Measurements from ENCODE around the gene NSD2. TPM values are rescaled to one million over a fixed set of nuclear protein-coding genes. Genes with fewer than 3 reads are reported as not detected.
"Not testable (repeated sequence)": the region's sequence is repeated elsewhere in the genome, so short reads cannot be mapped to it uniquely, and the experiment has no call there.

Gene NSD2
- total and polyA plus RNA-seq, 2 donors = 13.8 to 60.5 TPM

- Histone ChIP-seq H3K4me1 (ENCODE audit: insufficient read depth) (no peaks in the 10 kb centered on the region), H3K4me3 (ENCODE audit: low read depth, low read length) (no peak overlapping the region), H3K27ac (ENCODE audit: low read depth) (no peak overlapping the region), H3K36me3 (ENCODE audit: insufficient read depth) (peaks cover 3% of the 10 kb centered on the region)
- no peak for DNase-seq (ENCODE audit: extremely low spot score)
- WGBS = 90% methylated on average over 11 of the region's 11 CpGs
These were observed 119.9 kb downstream of the NSD2 start for GRCh38 chr4:1991087-1991486.

- peaks cover 3% of the 10 kb centered on the region for H3K36me3 ChIP-seq (ENCODE audit: insufficient read depth)
- H3K4me1 ChIP-seq (ENCODE audit: insufficient read depth) = no peaks in the 10 kb centered on the region
- H3K27ac ChIP-seq (ENCODE audit: low read depth) = no peak overlapping the region
- 94% methylated on average over 37 of the region's 37 CpGs for WGBS
- no peak for DNase-seq (ENCODE audit: extremely low spot score)
- no peak overlapping the region for H3K4me3 ChIP-seq (ENCODE audit: low read depth, low read length)
These were observed 120.6 kb downstream of the NSD2 start for GRCh38 chr4:1991596-1992434.

GRCh38 chr4:1992468-1993168 is 121.4 kb downstream of the NSD2 start:
- 78% methylated on average over 45 of the region's 45 CpGs for WGBS
- no peak for DNase-seq (ENCODE audit: extremely low spot score)
- H3K4me3 ChIP-seq (ENCODE audit: low read depth, low read length) = no peak overlapping the region
- H3K36me3 ChIP-seq (ENCODE audit: insufficient read depth) = peaks cover 3% of the 10 kb centered on the region
- H3K27ac ChIP-seq (ENCODE audit: low read depth) = no peak overlapping the region
- H3K4me1 ChIP-seq (ENCODE audit: insufficient read depth) = no peaks in the 10 kb centered on the region

DNA sequence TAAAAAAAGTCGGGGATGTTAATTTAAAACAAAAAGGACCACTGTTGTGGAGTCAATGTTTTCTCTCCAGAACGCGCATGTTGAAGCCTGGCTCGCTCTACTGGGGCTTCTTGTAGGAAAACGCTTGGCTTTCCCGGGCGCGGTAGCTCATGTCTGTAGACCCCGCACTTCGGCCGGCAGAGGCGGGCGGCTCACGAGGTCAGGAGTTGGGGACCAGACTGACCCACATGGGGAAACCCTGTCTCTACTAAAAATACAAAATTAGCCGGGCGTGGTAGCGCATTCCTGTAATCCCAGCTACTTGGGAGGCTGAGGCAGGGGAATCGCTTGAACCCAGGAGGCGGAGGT is 122.0 kb downstream of the NSD2 start:
- WGBS = 89% methylated on average over 19 of the region's 19 CpGs
- no peaks in the 10 kb centered on the region for H3K4me1 ChIP-seq (ENCODE audit: insufficient read depth)
- H3K36me3 ChIP-seq (ENCODE audit: insufficient read depth) = peaks cover 3% of the 10 kb centered on the region
- no peak overlapping the region for H3K27ac ChIP-seq (ENCODE audit: low read depth)
- H3K4me3 ChIP-seq (ENCODE audit: low read depth, low read length) = no peak overlapping the region
- no peak for DNase-seq (ENCODE audit: extremely low spot score)

DNA sequence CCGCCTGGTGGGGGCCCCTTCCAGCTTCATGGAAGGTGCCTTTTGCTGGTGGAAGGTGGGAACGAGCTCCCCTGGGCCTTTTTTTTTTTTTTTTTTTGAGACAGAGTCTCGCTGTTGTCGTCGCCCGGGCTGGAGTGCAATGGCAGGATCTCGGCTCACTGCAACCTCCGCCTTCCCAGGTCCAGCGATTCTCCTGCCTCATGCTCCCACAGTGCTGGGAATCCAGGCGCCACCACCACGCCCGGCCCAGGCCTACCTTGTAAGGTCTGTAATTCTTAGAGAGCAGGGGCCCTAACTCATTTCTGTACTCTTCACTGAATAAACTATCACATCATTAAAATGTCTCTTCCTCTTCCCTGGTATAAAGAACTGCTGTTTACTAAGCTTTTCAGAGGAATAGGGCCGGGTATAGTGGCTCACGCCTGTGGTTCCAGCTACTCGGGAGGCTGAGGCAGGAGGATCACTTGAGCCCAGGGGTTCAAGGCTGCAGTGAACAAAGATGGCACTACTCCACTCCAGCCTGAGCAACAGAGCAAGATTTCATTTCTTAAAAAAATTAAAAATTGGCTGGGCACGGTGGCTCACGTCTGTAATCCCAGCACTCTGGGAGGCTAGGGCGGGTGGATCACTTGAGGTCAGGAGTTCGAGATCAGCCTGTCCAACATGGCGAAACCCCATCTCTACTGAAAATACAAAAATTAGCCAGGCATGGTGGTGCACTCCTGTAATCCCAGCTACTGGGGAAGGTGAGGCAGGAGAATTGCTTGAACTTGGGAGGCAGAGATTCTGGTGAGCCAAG is 122.7 kb downstream of the NSD2 start:
- H3K4me3 ChIP-seq (ENCODE audit: low read depth, low read length); H3K27ac ChIP-seq (ENCODE audit: low read depth); H3K36me3 ChIP-seq (ENCODE audit: insufficient read depth); H3K4me1 ChIP-seq (ENCODE audit: insufficient read depth); DNase-seq (ENCODE audit: extremely low spot score): not testable (repeated sequence)
- 94% methylated on average over 20 of the region's 20 CpGs for WGBS

- H3K27ac ChIP-seq (ENCODE audit: low read depth) = no peak overlapping the region
- no peaks in the 10 kb centered on the region for H3K36me3 ChIP-seq (ENCODE audit: insufficient read depth)
- DNase-seq (ENCODE audit: extremely low spot score) = no peak
- no peak overlapping the region for H3K4me3 ChIP-seq (ENCODE audit: low read depth, low read length)
- 93% methylated on average over 1 of the region's 1 CpG for WGBS
- no peaks in the 10 kb centered on the region for H3K4me1 ChIP-seq (ENCODE audit: insufficient read depth)
These were observed 123.7 kb downstream of the NSD2 start for GRCh38 chr4:1994938-1995337.

GRCh38 chr4:1996866-1997611 is 125.8 kb downstream of the NSD2 start:
- Histone ChIP-seq H3K4me3 (ENCODE audit: low read depth, low read length) (no peak overlapping the region), H3K36me3 (ENCODE audit: insufficient read depth) (no peaks in the 10 kb centered on the region), H3K4me1 (ENCODE audit: insufficient read depth) (no peaks in the 10 kb centered on the region), H3K27ac (ENCODE audit: low read depth) (no peak overlapping the region)
- WGBS = 77% methylated on average over 3 of the region's 3 CpGs
- no peak for DNase-seq (ENCODE audit: extremely low spot score)

DNA sequence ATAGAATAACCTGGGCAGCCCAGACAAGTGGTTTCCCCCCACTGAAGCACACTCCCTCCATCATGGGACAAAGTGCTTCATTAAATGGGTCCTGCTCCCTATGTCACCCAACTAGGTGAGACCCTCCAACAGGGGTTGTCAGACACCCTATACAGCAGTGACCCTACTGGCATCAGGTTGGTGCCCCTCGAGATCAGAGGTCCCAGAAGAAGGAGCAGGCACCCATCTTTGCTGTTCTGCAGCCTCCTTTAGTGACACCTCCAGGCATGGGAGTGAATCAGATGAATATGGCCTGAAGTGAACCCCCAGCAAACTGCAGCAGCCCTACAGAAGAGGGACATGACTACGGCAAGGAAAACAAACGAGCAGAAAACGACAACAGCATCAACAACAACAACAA is 126.5 kb downstream of the NSD2 start:
- Histone ChIP-seq H3K4me3 (ENCODE audit: low read depth, low read length) (no peak overlapping the region), H3K4me1 (ENCODE audit: insufficient read depth) (no peaks in the 10 kb centered on the region), H3K36me3 (ENCODE audit: insufficient read depth) (no peaks in the 10 kb centered on the region), H3K27ac (ENCODE audit: low read depth) (no peak overlapping the region)
- DNase-seq (ENCODE audit: extremely low spot score) = no peak
- WGBS = 95% methylated on average over 4 of the region's 4 CpGs

DNA sequence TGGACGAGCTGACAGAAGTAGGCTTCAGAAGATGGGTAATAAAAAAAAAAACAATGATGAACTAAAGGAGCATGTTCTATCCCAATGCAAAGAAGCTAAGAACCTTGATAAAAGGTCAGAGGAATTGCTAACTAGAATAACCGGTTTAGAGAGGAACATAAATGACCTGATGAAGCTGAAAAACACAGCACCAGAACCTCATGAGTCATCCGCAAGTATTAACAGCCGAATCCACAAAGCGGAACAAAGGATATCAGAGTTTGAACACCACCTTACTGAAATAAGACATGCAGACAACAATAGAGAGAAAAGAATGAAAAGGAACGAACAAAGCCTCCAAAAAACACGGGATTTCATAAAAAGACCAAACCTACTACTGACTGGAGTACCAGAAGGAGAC is 127.1 kb downstream of the NSD2 start:
- H3K27ac ChIP-seq (ENCODE audit: low read depth) = no peak overlapping the region
- WGBS = 94% methylated on average over 7 of the region's 7 CpGs
- H3K4me1 ChIP-seq (ENCODE audit: insufficient read depth) = no peaks in the 10 kb centered on the region
- DNase-seq (ENCODE audit: extremely low spot score) = peak; percentile 18
- no peaks in the 10 kb centered on the region for H3K36me3 ChIP-seq (ENCODE audit: insufficient read depth)
- no peak overlapping the region for H3K4me3 ChIP-seq (ENCODE audit: low read depth, low read length)

GRCh38 chr4:1999308-1999707 is 128.1 kb downstream of the NSD2 start:
- H3K27ac ChIP-seq (ENCODE audit: low read depth) = peak overlapping the region; percentile 2
- 94% methylated on average over 4 of the region's 4 CpGs for WGBS
- DNase-seq (ENCODE audit: extremely low spot score) = not testable (repeated sequence)

DNA sequence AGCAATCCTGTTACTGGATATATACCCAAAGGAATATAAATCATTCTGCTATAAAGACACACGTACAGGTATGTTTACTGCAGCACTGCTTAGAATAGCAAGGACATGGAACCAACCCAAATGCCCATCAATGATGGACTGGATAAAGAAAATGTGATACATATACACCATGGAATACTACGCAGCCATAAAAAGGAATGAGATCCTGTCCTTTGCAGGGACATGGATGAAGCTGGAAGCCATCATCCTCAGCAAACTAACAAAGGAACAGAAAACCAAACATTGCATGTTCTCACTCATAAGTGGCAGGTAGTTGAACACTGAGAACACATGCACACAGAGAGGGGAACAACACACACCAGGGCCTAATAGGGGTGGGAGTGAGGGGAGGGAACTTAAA is 132.2 kb downstream of the NSD2 start:
- DNase-seq (ENCODE audit: extremely low spot score); H3K27ac ChIP-seq (ENCODE audit: low read depth); H3K4me3 ChIP-seq (ENCODE audit: low read depth, low read length); H3K4me1 ChIP-seq (ENCODE audit: insufficient read depth); H3K36me3 ChIP-seq (ENCODE audit: insufficient read depth): not testable (repeated sequence)
- 96% methylated on average over 2 of the region's 2 CpGs for WGBS

More at GRCh38 chr4:1999308-1999707, 128.1 kb downstream of the NSD2 start:
- not testable (repeated sequence) for H3K4me3 ChIP-seq (ENCODE audit: low read depth, low read length); H3K36me3 ChIP-seq (ENCODE audit: insufficient read depth); H3K4me1 ChIP-seq (ENCODE audit: insufficient read depth)

DNA sequence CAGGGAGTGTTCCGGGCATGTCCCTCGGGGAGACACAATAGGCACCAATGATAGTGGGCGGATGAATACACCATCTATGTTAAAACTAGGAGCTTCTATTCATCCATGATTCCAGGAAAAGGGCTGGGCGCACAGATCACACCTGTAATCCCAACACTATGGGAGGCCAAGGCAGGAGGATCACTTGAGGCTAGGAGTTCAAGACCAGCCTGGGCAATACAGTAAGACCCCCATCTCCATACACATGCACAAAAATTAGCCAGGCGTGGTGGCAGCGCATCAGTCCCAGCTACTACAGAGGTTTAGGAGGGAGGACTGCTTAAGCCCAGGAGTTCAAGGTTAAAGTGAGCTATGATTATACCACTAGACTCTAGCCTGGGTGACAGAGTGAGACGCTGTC is 135.2 kb downstream of the NSD2 start:
- 94% methylated on average over 7 of the region's 7 CpGs for WGBS
- Histone ChIP-seq H3K36me3 (ENCODE audit: insufficient read depth) (no peaks in the 10 kb centered on the region), H3K4me3 (ENCODE audit: low read depth, low read length) (no peak overlapping the region), H3K4me1 (ENCODE audit: insufficient read depth) (no peaks in the 10 kb centered on the region), H3K27ac (ENCODE audit: low read depth) (no peak overlapping the region)
- DNase-seq (ENCODE audit: extremely low spot score) = no peak

DNA sequence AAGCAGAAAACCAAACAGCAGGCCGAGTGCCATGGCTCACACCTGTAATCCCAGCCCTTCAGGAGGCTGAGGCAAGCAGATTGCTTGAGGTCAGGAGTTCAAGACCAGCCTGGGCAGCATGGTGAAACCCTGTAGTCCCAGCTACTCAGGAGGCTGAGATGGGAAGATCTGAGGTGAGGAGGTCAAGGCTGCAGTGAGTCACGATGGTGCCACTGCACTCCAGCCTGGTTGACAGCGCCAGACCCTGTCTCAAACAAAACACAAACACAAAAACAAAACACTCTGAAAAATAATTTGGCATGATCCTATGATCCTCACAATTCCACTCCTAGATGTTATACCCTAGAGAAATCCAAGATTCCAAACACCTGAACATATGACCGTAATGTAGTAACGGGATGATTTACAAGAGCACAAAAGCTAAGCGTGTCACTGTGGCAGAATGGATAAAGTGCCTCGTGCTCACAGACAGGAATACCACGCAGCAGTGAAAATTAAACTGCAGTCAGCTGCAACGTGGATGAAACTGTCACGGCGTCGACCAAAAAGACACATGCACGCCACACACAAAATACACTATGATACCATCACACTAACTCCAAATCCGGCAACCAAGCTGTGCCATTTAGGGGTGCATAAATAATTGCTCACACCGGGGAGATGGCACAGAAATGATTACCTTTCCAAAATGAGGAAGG is 135.9 kb downstream of the NSD2 start:
- H3K27ac ChIP-seq (ENCODE audit: low read depth) = no peak overlapping the region
- no peak for DNase-seq (ENCODE audit: extremely low spot score)
- WGBS = 89% methylated on average over 15 of the region's 15 CpGs
- no peaks in the 10 kb centered on the region for H3K36me3 ChIP-seq (ENCODE audit: insufficient read depth)
- H3K4me3 ChIP-seq (ENCODE audit: low read depth, low read length) = peak overlapping the region; percentile 99
- no peaks in the 10 kb centered on the region for H3K4me1 ChIP-seq (ENCODE audit: insufficient read depth)
